ENCODE data around the gene ELAVL2.

ELAVL2 gene

GRCh38 chr9:23826120-23826629, at the start of gene ELAVL2:
TSS of gene ELAVL2 (minus strand) at chr9:23826240. CDS start at chr9:23762234, 64,006 bp downstream.
- peak; percentile 10 to 24 for DNase-seq (ENCODE audit: low read depth in 2 of 2)

- no peak for DNase-seq (ENCODE audit: low read depth in 2 of 2)
Measured at GRCh38 chr9:23858234-23858633, 32.2 kb upstream of the ELAVL2 start.

GRCh38 chr9:23855873-23856604, 30.0 kb upstream of the ELAVL2 start:
- DNase-seq (ENCODE audit: low read depth in 2 of 2) = no peak

- DNase-seq (ENCODE audit: low read depth in 2 of 2) = no peak
Measured at GRCh38 chr9:23850690-23851629, 24.9 kb upstream of the ELAVL2 start.

- no peak for DNase-seq (ENCODE audit: low read depth in 2 of 2)
Measured at GRCh38 chr9:23850242-23850689, 24.2 kb upstream of the ELAVL2 start.

GRCh38 chr9:23849379-23850035, 23.5 kb upstream of the ELAVL2 start:
- DNase-seq (ENCODE audit: low read depth in 2 of 2) = no peak

GRCh38 chr9:23842565-23843129, 16.6 kb upstream of the ELAVL2 start:
- DNase-seq (ENCODE audit: low read depth in 2 of 2) = no peak

GRCh38 chr9:23841304-23841703, 15.3 kb upstream of the ELAVL2 start:
- DNase-seq (ENCODE audit: low read depth in 2 of 2) = no peak

- no peak for DNase-seq (ENCODE audit: low read depth in 2 of 2)
Measured at GRCh38 chr9:23837038-23837437, 11.0 kb upstream of the ELAVL2 start.

- no peak for DNase-seq (ENCODE audit: low read depth in 2 of 2)
Measured at GRCh38 chr9:23830929-23831730, 5.1 kb upstream of the ELAVL2 start.

GRCh38 chr9:23830476-23830805, 4.4 kb upstream of the ELAVL2 start:
- no peak for DNase-seq (ENCODE audit: low read depth in 2 of 2)

- no peak for DNase-seq (ENCODE audit: low read depth in 2 of 2)
Measured at GRCh38 chr9:23829580-23830475, 3.8 kb upstream of the ELAVL2 start.

GRCh38 chr9:23825700-23826099, 340 bp downstream of the ELAVL2 start:
- DNase-seq (ENCODE audit: low read depth in 2 of 2) = no peak

- no peak for DNase-seq (ENCODE audit: low read depth in 2 of 2)
Measured at GRCh38 chr9:23824830-23825591, 1.0 kb downstream of the ELAVL2 start.

- DNase-seq (ENCODE audit: low read depth in 2 of 2) = no peak
Measured at GRCh38 chr9:23823986-23824829, 1.8 kb downstream of the ELAVL2 start.

GRCh38 chr9:23823269-23823668, 2.8 kb downstream of the ELAVL2 start:
- DNase-seq (ENCODE audit: low read depth in 2 of 2) = no peak

GRCh38 chr9:23822261-23823169, 3.5 kb downstream of the ELAVL2 start:
- no peak for DNase-seq (ENCODE audit: low read depth in 2 of 2)

Data from stimulated activated CD4-positive, alpha-beta T cell treated with anti-CD3 and anti-CD28 coated beads, Interleukin-1b, Interleukin-23, amount 100 ng/mL, for 4 hours (primary cell).